Loucy (cell line): ENCODE data around the gene HMX3.

ENCODE experiments used
- H2AFZ ChIP-seq: fragments of 200-600 bp; sonication (generic); 2 replicates; pipeline ENCODE4 v1.6.0; 2016; ENCODE audit warnings: antibody characterized with exemption, mild to moderate bottlenecking, low read length, moderate library complexity
- H3F3A ChIP-seq: fragments of 200-600 bp; 2 replicates; pipeline ENCODE4 v1.6.0; 2016; ENCODE audit warnings: antibody characterized with exemption, low read depth, mild to moderate bottlenecking
- H3K27me3 ChIP-seq: fragments of 200-600 bp; sonication (generic); 2 replicates; pipeline ENCODE4 v1.6.1; 2014; ENCODE audit warnings: low read length, mild to moderate bottlenecking; ENCODE audit not compliant: insufficient read depth, poor library complexity, severe bottlenecking
- H3K36me3 ChIP-seq: fragments of 200-600 bp; sonication (generic); 2 replicates; pipeline ENCODE4 v1.6.1; 2016; ENCODE audit warnings: low read length; ENCODE audit not compliant: insufficient read depth
- H3K4me1 ChIP-seq: fragments of 200-600 bp; sonication (generic); 2 replicates; pipeline ENCODE4 v1.5.1; 2014; ENCODE audit warnings: low read length, mild to moderate bottlenecking; ENCODE audit not compliant: insufficient read depth, poor library complexity, severe bottlenecking
- H3K4me2 ChIP-seq: fragments of 200-600 bp; sonication (generic); 2 replicates; pipeline ENCODE4 v1.6.0; 2014; ENCODE audit warnings: antibody characterized with exemption, low read length, low read depth, mild to moderate bottlenecking; ENCODE audit not compliant: poor library complexity, severe bottlenecking
- H3K4me3 ChIP-seq: fragments of 200-600 bp; sonication (generic); 2 replicates; pipeline ENCODE4 v1.5.1; 2014; ENCODE audit warnings: low read length, mild to moderate bottlenecking, mixed read lengths; ENCODE audit not compliant: poor library complexity, severe bottlenecking
- H3K79me2 ChIP-seq: fragments of 200-600 bp; sonication (generic); 2 replicates; pipeline ENCODE4 v1.6.1; 2014; ENCODE audit warnings: low read length; ENCODE audit not compliant: insufficient read depth
- H3K9ac ChIP-seq: fragments of 200-600 bp; sonication (generic); 2 replicates; pipeline ENCODE4 v1.6.0; 2014; ENCODE audit warnings: mild to moderate bottlenecking, low read depth, low read length, moderate library complexity; ENCODE audit not compliant: poor library complexity, severe bottlenecking
- H3K9me2 ChIP-seq: fragments of 200-600 bp; sonication (generic); replicated peaks from 2 replicates; pipeline ENCODE4 v1.6.1; 2016; ENCODE audit warnings: low read depth, low read length, mixed read lengths
- H3K9me3 ChIP-seq: fragments of 200-600 bp; sonication (generic); 2 replicates; pipeline ENCODE4 v1.6.1; 2014; ENCODE audit warnings: mild to moderate bottlenecking, antibody characterized with exemption, low read length, low read depth; ENCODE audit not compliant: insufficient read depth
- H4K20me1 ChIP-seq: fragments of 200-600 bp; sonication (generic); 2 replicates; pipeline ENCODE4 v1.6.0; 2014; ENCODE audit warnings: antibody characterized with exemption, low read length, mild to moderate bottlenecking; ENCODE audit not compliant: insufficient read depth, poor library complexity, severe bottlenecking
- EZH2phosphoT487 ChIP-seq: fragments of 200-600 bp; IDR thresholded peaks from 2 replicates; pipeline ENCODE4 v1.6.1; 2018; ENCODE audit warnings: antibody characterized with exemption, mild to moderate bottlenecking, moderate library complexity, borderline replicate concordance
- TF ChIP-seq, protein P1 (sequence below): fragments of 200-600 bp; sonication (generic); conservative IDR thresholded peaks from 2 replicates; pipeline ENCODE4 v1.5.1; 2014; ENCODE audit warnings: mild to moderate bottlenecking, antibody characterized with exemption, low read length

Gene HMX3

DNA sequence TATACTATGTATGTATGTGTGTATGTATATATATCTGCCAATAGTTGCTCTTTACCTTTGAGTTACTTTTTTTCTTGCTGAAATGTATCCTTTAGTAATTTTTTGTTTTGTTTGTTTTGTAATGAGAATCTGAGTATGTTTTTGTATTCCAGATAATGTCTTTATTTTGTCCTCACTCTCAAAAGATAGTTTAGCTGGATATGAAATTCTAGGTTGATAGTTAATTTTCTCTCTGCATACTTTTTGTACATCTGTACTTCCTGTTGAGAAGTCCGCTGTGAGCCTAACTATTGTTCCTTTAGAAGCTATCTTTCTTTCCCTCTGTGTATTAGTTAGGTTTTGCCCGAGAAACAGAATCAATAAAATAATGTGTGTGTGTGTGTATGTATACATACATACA is 48.0 kb downstream of the HMX3 start:
- TF ChIP-seq, protein P1, sequence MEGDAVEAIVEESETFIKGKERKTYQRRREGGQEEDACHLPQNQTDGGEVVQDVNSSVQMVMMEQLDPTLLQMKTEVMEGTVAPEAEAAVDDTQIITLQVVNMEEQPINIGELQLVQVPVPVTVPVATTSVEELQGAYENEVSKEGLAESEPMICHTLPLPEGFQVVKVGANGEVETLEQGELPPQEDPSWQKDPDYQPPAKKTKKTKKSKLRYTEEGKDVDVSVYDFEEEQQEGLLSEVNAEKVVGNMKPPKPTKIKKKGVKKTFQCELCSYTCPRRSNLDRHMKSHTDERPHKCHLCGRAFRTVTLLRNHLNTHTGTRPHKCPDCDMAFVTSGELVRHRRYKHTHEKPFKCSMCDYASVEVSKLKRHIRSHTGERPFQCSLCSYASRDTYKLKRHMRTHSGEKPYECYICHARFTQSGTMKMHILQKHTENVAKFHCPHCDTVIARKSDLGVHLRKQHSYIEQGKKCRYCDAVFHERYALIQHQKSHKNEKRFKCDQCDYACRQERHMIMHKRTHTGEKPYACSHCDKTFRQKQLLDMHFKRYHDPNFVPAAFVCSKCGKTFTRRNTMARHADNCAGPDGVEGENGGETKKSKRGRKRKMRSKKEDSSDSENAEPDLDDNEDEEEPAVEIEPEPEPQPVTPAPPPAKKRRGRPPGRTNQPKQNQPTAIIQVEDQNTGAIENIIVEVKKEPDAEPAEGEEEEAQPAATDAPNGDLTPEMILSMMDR: no peak
- TF ChIP-seq EZH2phosphoT487: no peak
- Histone ChIP-seq H2AFZ (no peak overlapping the region), H3K79me2 (no peaks in the 10 kb centered on the region), H3K27me3 (no peaks in the 10 kb centered on the region), H3K4me3 (no peak overlapping the region), H3K36me3 (peaks cover 18% of the 10 kb centered on the region; the same call in 1 of the 2 replicates), H3F3A (no peaks in the 10 kb centered on the region), H3K4me1 (no peaks in the 10 kb centered on the region), H3K4me2 (no peak overlapping the region), H3K9me2 (no peaks in the 10 kb centered on the region), H4K20me1 (no peaks in the 10 kb centered on the region), H3K9me3 (peaks cover 6% of the 10 kb centered on the region; the same call in 1 of the 2 replicates), H3K9ac (no peak overlapping the region)

DNA sequence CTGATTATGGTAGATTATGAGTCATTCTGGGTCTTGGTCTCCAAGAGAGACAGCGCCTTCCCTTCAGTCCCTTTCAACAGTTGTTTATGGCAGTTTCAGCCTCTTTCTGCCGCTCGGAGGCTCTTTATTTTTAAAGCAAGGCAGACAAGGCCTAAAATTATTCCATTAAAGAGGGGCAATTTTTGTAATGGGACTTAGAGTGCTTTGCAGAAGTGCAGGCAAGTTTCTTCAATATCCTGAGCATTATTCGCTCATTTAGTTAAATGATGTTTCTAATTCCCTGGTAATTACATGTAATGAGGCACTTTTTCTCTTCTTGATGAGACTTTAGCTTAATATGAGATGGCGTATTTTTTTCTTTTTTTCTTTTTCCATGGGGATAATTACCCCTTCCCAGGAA is 52.0 kb downstream of the HMX3 start:
- H3K9me3 ChIP-seq: peaks cover 6% of the 10 kb centered on the region; the same call in 1 of the 2 replicates
- H4K20me1 ChIP-seq: no peaks in the 10 kb centered on the region
- no peaks in the 10 kb centered on the region for H3F3A ChIP-seq
- no peak overlapping the region for H3K4me3 ChIP-seq
- TF ChIP-seq, protein P1: no peak
- no peak for TF ChIP-seq EZH2phosphoT487
- H3K4me1 ChIP-seq: no peaks in the 10 kb centered on the region
- no peaks in the 10 kb centered on the region for H3K9me2 ChIP-seq
- no peaks in the 10 kb centered on the region for H3K79me2 ChIP-seq
- H3K9ac ChIP-seq: no peak overlapping the region
- H3K4me2 ChIP-seq: no peak overlapping the region
- no peaks in the 10 kb centered on the region for H3K27me3 ChIP-seq
- peaks cover 27% of the 10 kb centered on the region; the same call in 1 of the 2 replicates for H3K36me3 ChIP-seq
- H2AFZ ChIP-seq: no peak overlapping the region
